Astrocyte (in vitro differentiated cells and primary cell): ENCODE results near the gene COG5. TPM values are rescaled to one million over a fixed set of nuclear protein-coding genes. Genes with fewer than 3 reads are reported as not detected.

Experiments used
- DNase-seq: peaks from one replicate; pipeline ENCODE4 v3.0.0-alpha.2; 2010; ENCODE audit warnings: low read depth
- FAIRE-seq: peaks from 2 replicates; lab custom pipeline; 2011; peaks lifted over from hg19 to GRCh38; lab: Jason Lieb, UNC
- H2AFZ ChIP-seq: 2 replicates; pipeline ENCODE4 v1.6.0; 2012; ENCODE audit warnings: low read depth, low read length, inconsistent platforms
- H3K27ac ChIP-seq: 2 replicates; pipeline ENCODE4 v1.5.1; 2011; ENCODE audit warnings: low read depth, low read length, inconsistent platforms
- H3K27me3 ChIP-seq: 2 replicates; pipeline ENCODE4 v1.6.0; 2011; ENCODE audit warnings: low read length, inconsistent platforms; ENCODE audit not compliant: insufficient read depth
- H3K36me3 ChIP-seq: 2 replicates; pipeline ENCODE4 v1.5.1; 2011; ENCODE audit warnings: low read length, inconsistent platforms; ENCODE audit not compliant: insufficient read depth
- H3K4me1 ChIP-seq: 2 replicates; pipeline ENCODE4 v1.5.1; 2011; ENCODE audit warnings: low read length, inconsistent platforms; ENCODE audit not compliant: insufficient read depth
- H3K4me2 ChIP-seq: 2 replicates; pipeline ENCODE4 v1.6.0; 2012; ENCODE audit warnings: low read length, inconsistent platforms
- H3K4me3 ChIP-seq: 2 replicates; pipeline ENCODE4 v1.5.1; 2011; ENCODE audit warnings: low read depth, mild to moderate bottlenecking, low read length, inconsistent platforms; ENCODE audit not compliant: insufficient read depth
- H3K79me2 ChIP-seq: 2 replicates; pipeline ENCODE4 v1.6.0; 2012; ENCODE audit warnings: mild to moderate bottlenecking, low read length, inconsistent platforms; ENCODE audit not compliant: insufficient read depth
- H3K9ac ChIP-seq: 2 replicates; pipeline ENCODE4 v1.6.0; 2012; ENCODE audit warnings: mild to moderate bottlenecking, low read length, inconsistent platforms
- H3K9me3 ChIP-seq: 2 replicates; pipeline ENCODE4 v1.5.1; 2012; ENCODE audit warnings: low read depth, mild to moderate bottlenecking, low read length, inconsistent platforms; ENCODE audit not compliant: insufficient read depth
- H4K20me1 ChIP-seq: 2 replicates; pipeline ENCODE4 v1.6.0; 2012; ENCODE audit warnings: low read length, inconsistent platforms; ENCODE audit not compliant: insufficient read depth
- H3K27ac Mint-ChIP-seq: one replicate; pipeline ENCODE4 v1.8.0; 2021; ENCODE audit warnings: mild to moderate bottlenecking, mixed read lengths; ENCODE audit not compliant: unreplicated experiment
- H3K27me3 Mint-ChIP-seq: one replicate; pipeline ENCODE4 v1.8.0; 2021; ENCODE audit warnings: low read depth, mixed read lengths; ENCODE audit not compliant: unreplicated experiment
- H3K36me3 Mint-ChIP-seq: one replicate; pipeline ENCODE4 v1.8.0; 2021; ENCODE audit warnings: low read depth, mixed read lengths; ENCODE audit not compliant: unreplicated experiment
- H3K4me1 Mint-ChIP-seq: one replicate; pipeline ENCODE4 v1.8.0; 2021; ENCODE audit warnings: low read depth, mixed read lengths; ENCODE audit not compliant: unreplicated experiment
- H3K4me3 Mint-ChIP-seq: one replicate; pipeline ENCODE4 v1.8.0; 2021; ENCODE audit warnings: mild to moderate bottlenecking, moderate library complexity, mixed read lengths; ENCODE audit not compliant: unreplicated experiment
- H3K9me3 Mint-ChIP-seq: one replicate; pipeline ENCODE4 v1.8.0; 2021; ENCODE audit warnings: mild to moderate bottlenecking, mixed read lengths; ENCODE audit not compliant: unreplicated experiment
- EZH2 ChIP-seq: IDR thresholded peaks from 2 replicates; pipeline ENCODE4 v1.6.1; 2012; ENCODE audit warnings: mild to moderate bottlenecking, low read length, inconsistent platforms; ENCODE audit not compliant: insufficient read depth
- total RNA-seq: library from RNA; stranded (reverse); gene quantifications from 2 replicates; pipeline ENCODE4 v1.2.1, GENCODE V29; 2021
- TF ChIP-seq, protein P1 (sequence below): IDR thresholded peaks from 2 replicates; pipeline ENCODE4 v1.5.1; 2011; ENCODE audit warnings: low read depth, mild to moderate bottlenecking, inconsistent platforms, low read length, moderate library complexity; ENCODE audit not compliant: insufficient read depth

Gene COG5
- total RNA-seq, 1 donor from 2014 or later: 57.1 TPM

DNA sequence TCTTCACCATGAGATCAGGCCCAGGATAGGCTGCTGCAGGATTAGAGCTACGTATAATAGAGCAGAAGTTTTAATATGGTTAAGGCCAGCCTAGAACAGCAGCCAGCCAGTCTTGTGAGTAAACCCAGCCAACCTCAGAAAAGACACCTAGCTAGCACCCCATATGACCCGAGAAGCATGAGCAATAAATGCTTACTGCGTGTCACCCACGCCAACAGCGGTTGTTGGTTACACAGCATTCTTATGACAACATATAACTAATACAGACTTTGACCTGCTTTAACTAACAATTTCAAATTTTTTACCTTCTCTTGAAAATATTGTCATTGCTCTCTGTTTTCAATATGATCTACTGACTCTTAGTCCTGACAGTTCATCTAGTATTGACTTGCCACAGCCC lies 289.2 kb downstream of the COG5 start:
- no peaks in the 10 kb centered on the region for H3K27me3 ChIP-seq
- H3K4me3 Mint-ChIP-seq: no peak overlapping the region
- H3K4me1 Mint-ChIP-seq: no peaks in the 10 kb centered on the region

DNA sequence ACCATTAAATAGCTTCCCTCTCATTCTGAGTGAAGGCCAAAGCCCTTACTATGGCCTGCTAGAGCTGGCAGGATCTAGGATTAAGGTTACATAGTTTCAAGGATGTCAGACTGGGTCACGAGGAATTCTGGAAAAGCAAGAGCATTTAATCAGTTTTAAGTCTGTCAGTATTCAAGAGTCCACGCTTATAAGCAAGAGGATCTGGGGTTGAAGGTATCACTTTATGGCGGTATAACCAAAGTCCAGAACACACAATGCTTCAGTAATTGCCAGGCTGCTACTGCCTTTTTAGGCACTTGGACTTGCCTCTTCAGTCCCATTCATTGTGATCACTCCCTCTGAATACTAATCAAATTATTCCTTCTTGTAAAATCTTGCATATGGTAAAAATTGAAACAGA lies 293.9 kb downstream of the COG5 start:
- no peaks in the 10 kb centered on the region for H3K4me1 Mint-ChIP-seq
- no peaks in the 10 kb centered on the region for H4K20me1 ChIP-seq
- no peak overlapping the region for H3K4me3 Mint-ChIP-seq
- H3K27me3 ChIP-seq: no peaks in the 10 kb centered on the region
- FAIRE-seq: no peak
- H3K4me1 ChIP-seq: no peaks in the 10 kb centered on the region
- no peaks in the 10 kb centered on the region for H3K79me2 ChIP-seq
- no peak overlapping the region for H2AFZ ChIP-seq
- TF ChIP-seq EZH2: no peak
- TF ChIP-seq, protein P1, sequence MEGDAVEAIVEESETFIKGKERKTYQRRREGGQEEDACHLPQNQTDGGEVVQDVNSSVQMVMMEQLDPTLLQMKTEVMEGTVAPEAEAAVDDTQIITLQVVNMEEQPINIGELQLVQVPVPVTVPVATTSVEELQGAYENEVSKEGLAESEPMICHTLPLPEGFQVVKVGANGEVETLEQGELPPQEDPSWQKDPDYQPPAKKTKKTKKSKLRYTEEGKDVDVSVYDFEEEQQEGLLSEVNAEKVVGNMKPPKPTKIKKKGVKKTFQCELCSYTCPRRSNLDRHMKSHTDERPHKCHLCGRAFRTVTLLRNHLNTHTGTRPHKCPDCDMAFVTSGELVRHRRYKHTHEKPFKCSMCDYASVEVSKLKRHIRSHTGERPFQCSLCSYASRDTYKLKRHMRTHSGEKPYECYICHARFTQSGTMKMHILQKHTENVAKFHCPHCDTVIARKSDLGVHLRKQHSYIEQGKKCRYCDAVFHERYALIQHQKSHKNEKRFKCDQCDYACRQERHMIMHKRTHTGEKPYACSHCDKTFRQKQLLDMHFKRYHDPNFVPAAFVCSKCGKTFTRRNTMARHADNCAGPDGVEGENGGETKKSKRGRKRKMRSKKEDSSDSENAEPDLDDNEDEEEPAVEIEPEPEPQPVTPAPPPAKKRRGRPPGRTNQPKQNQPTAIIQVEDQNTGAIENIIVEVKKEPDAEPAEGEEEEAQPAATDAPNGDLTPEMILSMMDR: no peak
- H3K36me3 ChIP-seq: no peaks in the 10 kb centered on the region
- H3K27me3 Mint-ChIP-seq: no peaks in the 10 kb centered on the region
- no peak overlapping the region for H3K9ac ChIP-seq
- no peak overlapping the region for H3K4me3 ChIP-seq
- no peak for DNase-seq
- H3K36me3 Mint-ChIP-seq: no peaks in the 10 kb centered on the region
- no peak overlapping the region for H3K4me2 ChIP-seq
- H3K27ac ChIP-seq: no peak overlapping the region
- H3K9me3 ChIP-seq: no peaks in the 10 kb centered on the region
- H3K9me3 Mint-ChIP-seq: no peaks in the 10 kb centered on the region
- no peak overlapping the region for H3K27ac Mint-ChIP-seq

More for the DNA sequence above, 289.2 kb downstream of the COG5 start:
- no peaks in the 10 kb centered on the region for H4K20me1 ChIP-seq
- DNase-seq: no peak
- no peak overlapping the region for H3K27ac ChIP-seq
- no peak overlapping the region for H2AFZ ChIP-seq
- no peak overlapping the region for H3K4me2 ChIP-seq
- TF ChIP-seq, protein P1: no peak
- no peak for TF ChIP-seq EZH2
- H3K27me3 Mint-ChIP-seq: no peaks in the 10 kb centered on the region
- H3K4me3 ChIP-seq: no peak overlapping the region
- no peaks in the 10 kb centered on the region for H3K9me3 Mint-ChIP-seq
- no peaks in the 10 kb centered on the region for H3K79me2 ChIP-seq
- no peaks in the 10 kb centered on the region for H3K9me3 ChIP-seq
- H3K9ac ChIP-seq: no peak overlapping the region
- no peak overlapping the region for H3K27ac Mint-ChIP-seq
- no peaks in the 10 kb centered on the region for H3K36me3 Mint-ChIP-seq
- no peaks in the 10 kb centered on the region for H3K4me1 ChIP-seq
- H3K36me3 ChIP-seq: no peaks in the 10 kb centered on the region
- no peak for FAIRE-seq

GRCh38 chr7:107268594-107268993 lies 295.1 kb downstream of the COG5 start:
- no peak overlapping the region for H3K4me3 ChIP-seq
- Mint-ChIP-seq H3K27ac (no peak overlapping the region), H3K9me3 (no peaks in the 10 kb centered on the region), H3K36me3 (no peaks in the 10 kb centered on the region), H3K4me1 (no peaks in the 10 kb centered on the region), H3K4me3 (no peak overlapping the region), H3K27me3 (no peaks in the 10 kb centered on the region)
- no peaks in the 10 kb centered on the region for H4K20me1 ChIP-seq
- H3K9me3 ChIP-seq: no peaks in the 10 kb centered on the region
- H3K27me3 ChIP-seq: no peaks in the 10 kb centered on the region
- no peak for TF ChIP-seq EZH2
- TF ChIP-seq, protein P1: no peak
- H2AFZ ChIP-seq: no peak overlapping the region
- no peak overlapping the region for H3K27ac ChIP-seq
- H3K79me2 ChIP-seq: no peaks in the 10 kb centered on the region
- H3K9ac ChIP-seq: no peak overlapping the region
- H3K4me2 ChIP-seq: no peak overlapping the region
- H3K4me1 ChIP-seq: no peaks in the 10 kb centered on the region
- FAIRE-seq: no peak
- no peaks in the 10 kb centered on the region for H3K36me3 ChIP-seq
- DNase-seq: no peak
